Measurements from ENCODE around the gene G6PC3.

- TF ChIP-seq CTCF (IDR thresholded peaks at IDR 0.05) (no peak), EP300 (IDR thresholded peaks at IDR 0.05) (no peak), POLR2AphosphoS5 (IDR thresholded peaks at IDR 0.05) (no peak), POLR2A (IDR thresholded peaks at IDR 0.05) (no peak)
Observed at GRCh38 chr17:44113868-44114840, 43.6 kb downstream of the G6PC3 start.

Measured in sigmoid colon (tissue), 4 donors.